Bronchial epithelial cell (primary cell): ENCODE data around the gene GEN1. TPM values are rescaled to one million over a fixed set of nuclear protein-coding genes. Genes with fewer than 3 reads are reported as not detected.

Source experiments
- DNase-seq: peaks from one replicate; pipeline ENCODE4 v3.0.0-alpha.2; 2010; ENCODE audit warnings: low read depth
- FAIRE-seq: peaks from 2 replicates; lab custom pipeline; 2011; peaks lifted over from hg19 to GRCh38; lab: Jason Lieb, UNC
- H3K27me3 ChIP-seq: 2 replicates; pipeline ENCODE4 v1.5.1; 2011; ENCODE audit warnings: low read length; ENCODE audit not compliant: control insufficient read depth, insufficient read depth
- H3K36me3 ChIP-seq: 2 replicates; pipeline ENCODE4 v1.5.1; 2011; ENCODE audit warnings: low read length; ENCODE audit not compliant: control insufficient read depth, insufficient read depth
- H3K4me3 ChIP-seq: 2 replicates; pipeline ENCODE4 v1.5.1; 2011; ENCODE audit warnings: mild to moderate bottlenecking, low read depth, low read length, control low read depth
- total RNA-seq: library from RNA; depleted of rRNA; stranded (reverse); fragments of >200 nt; gene quantifications from 2 replicates; pipeline ENCODE4 v1.2.1, GENCODE V29; 2014
- TF ChIP-seq, protein P1 (sequence below): IDR thresholded peaks from 2 replicates; pipeline ENCODE4 v1.5.1; 2011; ENCODE audit warnings: mild to moderate bottlenecking, moderate library complexity, low read length, control low read depth, inconsistent platforms; ENCODE audit not compliant: insufficient read depth, severe bottlenecking

GEN1 gene
- total RNA-seq, 1 donor from 2014 or later, result 2.6 TPM

DNA sequence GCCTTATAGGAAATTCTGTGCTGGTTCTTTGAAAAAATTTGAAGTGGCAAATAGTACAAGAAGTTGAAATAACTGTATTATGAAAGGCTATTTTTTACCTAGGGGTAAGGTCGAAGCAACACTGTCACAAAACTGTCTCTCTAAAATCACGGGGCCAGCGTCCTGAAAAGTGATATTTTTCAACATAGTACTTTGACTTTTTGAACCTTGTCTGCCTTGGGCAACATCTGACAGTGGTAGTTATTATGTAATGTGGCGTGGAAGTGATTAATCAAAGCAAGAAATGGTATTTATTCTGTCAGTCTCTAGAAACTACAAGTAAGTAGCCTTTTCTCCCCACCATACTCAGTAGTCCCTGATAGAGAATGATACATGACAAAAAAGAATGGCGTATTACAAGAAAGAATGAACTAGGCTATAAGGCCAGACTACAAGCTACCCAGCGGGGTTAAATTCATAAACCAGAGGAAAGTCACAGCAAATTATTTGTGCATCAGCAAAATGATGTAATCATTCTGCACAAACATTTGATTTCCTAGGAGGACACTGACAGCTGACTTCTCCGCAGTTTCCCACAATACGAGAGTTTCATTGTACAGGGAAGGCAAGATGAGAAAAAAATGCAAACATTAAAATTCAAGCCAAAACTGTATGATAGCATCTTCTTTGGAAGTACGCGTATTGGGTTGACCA lies 9.8 kb downstream of the GEN1 start:
- Histone ChIP-seq H3K27me3 (no peaks in the 10 kb centered on the region), H3K4me3 (no peak overlapping the region), H3K36me3 (no peaks in the 10 kb centered on the region)
- TF ChIP-seq, protein P1, sequence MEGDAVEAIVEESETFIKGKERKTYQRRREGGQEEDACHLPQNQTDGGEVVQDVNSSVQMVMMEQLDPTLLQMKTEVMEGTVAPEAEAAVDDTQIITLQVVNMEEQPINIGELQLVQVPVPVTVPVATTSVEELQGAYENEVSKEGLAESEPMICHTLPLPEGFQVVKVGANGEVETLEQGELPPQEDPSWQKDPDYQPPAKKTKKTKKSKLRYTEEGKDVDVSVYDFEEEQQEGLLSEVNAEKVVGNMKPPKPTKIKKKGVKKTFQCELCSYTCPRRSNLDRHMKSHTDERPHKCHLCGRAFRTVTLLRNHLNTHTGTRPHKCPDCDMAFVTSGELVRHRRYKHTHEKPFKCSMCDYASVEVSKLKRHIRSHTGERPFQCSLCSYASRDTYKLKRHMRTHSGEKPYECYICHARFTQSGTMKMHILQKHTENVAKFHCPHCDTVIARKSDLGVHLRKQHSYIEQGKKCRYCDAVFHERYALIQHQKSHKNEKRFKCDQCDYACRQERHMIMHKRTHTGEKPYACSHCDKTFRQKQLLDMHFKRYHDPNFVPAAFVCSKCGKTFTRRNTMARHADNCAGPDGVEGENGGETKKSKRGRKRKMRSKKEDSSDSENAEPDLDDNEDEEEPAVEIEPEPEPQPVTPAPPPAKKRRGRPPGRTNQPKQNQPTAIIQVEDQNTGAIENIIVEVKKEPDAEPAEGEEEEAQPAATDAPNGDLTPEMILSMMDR, result no peak
- DNase-seq, result no peak
- no peak for FAIRE-seq

GRCh38 chr2:17765398-17765797 lies 11.5 kb downstream of the GEN1 start:
- no peak for DNase-seq
- H3K36me3 ChIP-seq, result no peaks in the 10 kb centered on the region
- no peaks in the 10 kb centered on the region for H3K27me3 ChIP-seq
- TF ChIP-seq, protein P1, result no peak
- FAIRE-seq, result no peak
- H3K4me3 ChIP-seq, result no peak overlapping the region

- H3K36me3 ChIP-seq, result no peaks in the 10 kb centered on the region
- no peak overlapping the region for H3K4me3 ChIP-seq
- DNase-seq (no peak), FAIRE-seq (no peak)
- TF ChIP-seq, protein P1, result no peak
- no peaks in the 10 kb centered on the region for H3K27me3 ChIP-seq
Measured at GRCh38 chr2:17768894-17769293, 15.0 kb downstream of the GEN1 start.

DNA sequence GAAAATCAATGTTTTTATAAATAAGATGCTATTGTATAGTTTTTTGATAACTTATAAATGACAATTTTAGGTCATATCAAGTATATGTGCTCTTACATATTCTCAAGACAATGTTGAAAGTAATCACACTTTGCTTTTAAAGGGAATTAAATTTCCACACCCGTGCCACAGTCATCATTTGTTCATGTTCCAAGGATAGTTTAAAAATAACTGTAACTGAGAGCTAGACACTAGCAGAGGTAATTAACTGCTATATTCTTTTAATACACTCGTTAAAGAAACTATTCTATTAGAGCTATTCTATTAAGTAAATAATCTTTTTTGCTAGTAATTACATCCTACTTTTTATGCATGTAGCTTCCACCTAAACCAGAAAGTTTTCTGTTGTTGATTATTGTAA lies 18.0 kb downstream of the GEN1 start:
- TF ChIP-seq, protein P1, result no peak
- no peak overlapping the region for H3K4me3 ChIP-seq
- no peak for FAIRE-seq
- H3K27me3 ChIP-seq, result no peaks in the 10 kb centered on the region
- no peaks in the 10 kb centered on the region for H3K36me3 ChIP-seq
- DNase-seq, result no peak

DNA sequence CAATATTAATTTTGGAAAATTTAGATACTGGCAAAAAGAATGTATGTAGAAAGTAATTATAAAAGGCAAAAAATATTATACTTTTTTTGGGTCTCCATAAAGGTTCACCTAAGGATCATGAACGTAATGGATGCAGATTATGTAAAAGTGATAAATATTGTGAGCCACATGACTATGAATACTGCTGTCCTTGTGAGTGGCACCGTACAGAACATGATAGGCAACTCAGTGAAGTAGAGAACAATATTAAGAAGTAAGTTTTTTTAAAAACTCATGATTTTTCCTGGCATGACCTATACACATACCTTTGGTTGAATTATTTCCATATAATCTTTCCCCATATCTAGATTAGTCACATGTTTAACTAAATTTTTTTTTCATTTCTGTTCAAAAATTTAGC lies 18.6 kb downstream of the GEN1 start:
- no peak for FAIRE-seq
- Histone ChIP-seq H3K36me3 (no peaks in the 10 kb centered on the region), H3K27me3 (no peaks in the 10 kb centered on the region), H3K4me3 (no peak overlapping the region)
- DNase-seq, result no peak
- TF ChIP-seq, protein P1, result no peak

GRCh38 chr2:17780546-17780945 lies 26.6 kb downstream of the GEN1 start:
- no peak for FAIRE-seq
- TF ChIP-seq, protein P1, result no peak
- Histone ChIP-seq H3K36me3 (peaks cover 1% of the 10 kb centered on the region), H3K4me3 (no peak overlapping the region), H3K27me3 (no peaks in the 10 kb centered on the region)
- DNase-seq, result no peak
